ENCODE measurements around the gene GRIN1.

GRIN1 gene

GRCh38 chr9:137202966-137203365, 64.0 kb downstream of the GRIN1 start:
- H3K4me1 ChIP-seq (ENCODE audit: control insufficient read depth, insufficient read depth, low read length, poor library complexity, severe bottlenecking), result peaks cover 32% of the 10 kb centered on the region
- no peak overlapping the region for H3K27ac ChIP-seq (ENCODE audit: low read depth, low read length, severe bottlenecking)
- 88 to 97% methylated on average over 8 of the region's 8 CpGs for WGBS, 2 experiments (ENCODE audit: insufficient coverage in 2 of 2)
- H3K9me3 ChIP-seq (ENCODE audit: control insufficient read depth, low read length), result no peaks in the 10 kb centered on the region
- no peak overlapping the region for H3K4me3 ChIP-seq (ENCODE audit: extremely low read depth, insufficient read depth, low read length, poor library complexity, severe bottlenecking)
- H3K36me3 ChIP-seq (ENCODE audit: control insufficient read depth, insufficient read depth, low read length), result peaks cover 19% of the 10 kb centered on the region

GRCh38 chr9:137204731-137205125, 65.8 kb downstream of the GRIN1 start:
- Histone ChIP-seq H3K27ac (ENCODE audit: low read depth, low read length, severe bottlenecking) (no peak overlapping the region), H3K36me3 (ENCODE audit: control insufficient read depth, insufficient read depth, low read length) (peaks cover 27% of the 10 kb centered on the region), H3K4me3 (ENCODE audit: extremely low read depth, insufficient read depth, low read length, poor library complexity, severe bottlenecking) (peak overlapping the region; percentile 96), H3K4me1 (ENCODE audit: control insufficient read depth, insufficient read depth, low read length, poor library complexity, severe bottlenecking) (peaks cover 24% of the 10 kb centered on the region), H3K9me3 (ENCODE audit: control insufficient read depth, low read length) (no peaks in the 10 kb centered on the region)
- 31% methylated on average over 20 to 21 of the region's 21 CpGs for WGBS, 2 experiments (ENCODE audit: insufficient coverage in 2 of 2)

DNA sequence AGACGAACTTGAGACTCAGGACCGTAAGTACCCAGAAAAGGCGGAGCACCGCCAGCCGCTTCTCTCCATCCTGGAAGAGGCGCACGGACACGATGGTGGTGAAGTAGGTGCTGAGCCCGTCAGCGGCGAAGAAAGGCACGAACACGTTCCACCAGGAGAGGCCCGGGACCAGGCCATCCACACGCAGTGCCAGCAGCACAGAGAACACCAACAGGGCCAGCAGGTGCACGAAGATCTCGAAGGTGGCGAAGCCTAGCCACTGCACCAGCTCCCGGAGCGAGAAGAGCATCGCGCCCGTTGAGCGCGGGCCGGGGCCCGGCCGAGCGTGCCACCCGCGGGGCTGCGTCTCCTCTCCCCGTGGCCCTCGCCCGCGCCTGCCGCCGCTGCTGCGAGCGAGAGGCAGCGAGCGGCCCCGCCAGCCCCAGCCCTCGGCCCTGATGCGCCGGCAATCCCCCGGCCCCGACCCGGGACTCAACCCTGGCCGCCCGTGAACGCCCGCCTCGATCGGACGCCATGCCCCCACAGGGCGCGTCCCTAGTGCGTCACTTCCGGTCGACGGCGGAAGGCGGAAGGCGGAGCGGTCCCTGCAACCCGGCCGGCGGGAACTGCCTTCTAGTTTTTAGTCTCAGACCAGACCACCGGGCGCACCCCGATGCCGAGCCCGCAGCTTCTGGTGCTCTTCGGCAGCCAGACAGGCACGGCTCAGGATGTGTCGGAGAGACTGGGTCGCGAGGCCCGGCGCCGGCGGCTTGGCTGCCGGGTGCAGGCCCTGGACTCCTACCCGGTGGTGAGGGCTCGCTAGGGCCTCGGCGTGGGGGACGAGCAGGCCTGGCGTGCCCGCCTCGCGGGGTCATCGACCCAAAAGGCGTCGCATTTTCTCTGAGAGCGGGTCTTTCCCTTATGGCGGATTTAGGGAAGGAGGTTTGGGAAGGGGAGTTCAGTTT, 66.4 kb downstream of the GRIN1 start, which contains the start of the genes NDOR1 and TMEM203:
Gene NDOR1, plus strand, starts transcription at position 575 of the 944 bp plus-strand sequence. Its CDS starts 78 bp downstream, at position 653.
Gene TMEM203, minus strand, starts transcription at position 523 of the 944 bp plus-strand sequence. Its CDS starts 234 bp downstream, at position 289.
- Histone ChIP-seq H3K27ac (ENCODE audit: low read depth, low read length, severe bottlenecking) (peak within 1 kb of the TSS; percentile 45), H3K36me3 (ENCODE audit: control insufficient read depth, insufficient read depth, low read length) (peaks cover 31% of the 10 kb centered on the region), H3K4me3 (ENCODE audit: extremely low read depth, insufficient read depth, low read length, poor library complexity, severe bottlenecking) (peak within 1 kb of the TSS; percentile 96), H3K9me3 (ENCODE audit: control insufficient read depth, low read length) (no peaks in the 10 kb centered on the region), H3K4me1 (ENCODE audit: control insufficient read depth, insufficient read depth, low read length, poor library complexity, severe bottlenecking) (peaks cover 24% of the 10 kb centered on the region)
- WGBS, 2 experiments (ENCODE audit: insufficient coverage in 2 of 2), result 1% methylated on average over 86 to 98 of the region's 98 CpGs

GRCh38 chr9:137206602-137207001, 67.6 kb downstream of the GRIN1 start:
- Histone ChIP-seq H3K9me3 (ENCODE audit: control insufficient read depth, low read length) (no peaks in the 10 kb centered on the region), H3K27ac (ENCODE audit: low read depth, low read length, severe bottlenecking) (no peak overlapping the region), H3K4me3 (ENCODE audit: extremely low read depth, insufficient read depth, low read length, poor library complexity, severe bottlenecking) (peak overlapping the region; percentile 96), H3K4me1 (ENCODE audit: control insufficient read depth, insufficient read depth, low read length, poor library complexity, severe bottlenecking) (peaks cover 19% of the 10 kb centered on the region), H3K36me3 (ENCODE audit: control insufficient read depth, insufficient read depth, low read length) (peaks cover 34% of the 10 kb centered on the region)
- 91% methylated on average over 7 of the region's 7 CpGs for WGBS, 2 experiments (ENCODE audit: insufficient coverage in 2 of 2)

DNA sequence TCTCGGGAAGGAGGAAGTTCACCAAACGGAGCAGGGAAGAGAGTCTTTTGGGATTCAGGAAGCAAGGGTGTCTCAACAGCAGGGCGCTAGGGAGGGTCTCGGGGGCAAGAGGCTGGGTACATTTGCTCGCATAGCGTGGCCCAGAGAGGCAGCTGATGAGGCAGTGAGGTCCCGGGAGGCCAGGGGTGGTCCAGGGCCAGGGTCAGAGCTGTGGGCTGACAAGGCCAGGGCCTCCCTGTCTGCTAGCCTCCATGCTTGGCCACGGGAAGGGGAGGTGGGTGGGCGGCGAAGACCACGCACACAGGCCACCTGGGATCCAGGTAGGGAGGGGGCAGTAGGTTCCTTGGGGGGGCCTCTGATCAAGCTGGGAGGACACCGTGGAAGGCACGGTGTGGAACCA, 72.6 kb downstream of the GRIN1 start:
- H3K27ac ChIP-seq (ENCODE audit: low read depth, low read length, severe bottlenecking), result no peak overlapping the region
- no peaks in the 10 kb centered on the region for H3K9me3 ChIP-seq (ENCODE audit: control insufficient read depth, low read length)
- H3K36me3 ChIP-seq (ENCODE audit: control insufficient read depth, insufficient read depth, low read length), result peaks cover 58% of the 10 kb centered on the region
- H3K4me3 ChIP-seq (ENCODE audit: extremely low read depth, insufficient read depth, low read length, poor library complexity, severe bottlenecking), result no peak overlapping the region
- H3K4me1 ChIP-seq (ENCODE audit: control insufficient read depth, insufficient read depth, low read length, poor library complexity, severe bottlenecking), result peaks cover 5% of the 10 kb centered on the region
- 89 to 96% methylated on average over 10 to 13 of the region's 13 CpGs for WGBS, 2 experiments (ENCODE audit: insufficient coverage in 2 of 2)

DNA sequence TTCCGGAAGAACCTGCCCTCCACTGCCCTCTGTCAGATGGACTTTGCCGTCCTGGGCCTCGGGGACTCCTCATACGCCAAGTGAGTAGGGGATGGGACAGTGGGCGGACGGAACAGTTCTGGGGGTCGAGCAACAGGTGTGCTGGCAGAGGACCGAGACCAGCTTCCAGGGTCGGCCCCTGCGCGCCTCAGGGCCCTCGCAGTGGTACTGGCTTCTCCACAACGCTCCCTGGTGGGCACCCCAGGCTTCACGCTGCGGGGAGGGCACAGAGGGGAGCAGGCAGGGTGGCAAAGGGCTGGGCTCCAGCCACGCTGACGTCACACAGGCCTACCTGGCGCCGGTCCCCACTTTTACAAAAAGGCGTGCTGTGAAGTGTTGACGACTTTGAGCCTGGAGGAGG, 73.6 kb downstream of the GRIN1 start:
- 95 to 97% methylated on average over 20 to 21 of the region's 21 CpGs for WGBS, 2 experiments (ENCODE audit: insufficient coverage in 2 of 2)

DNA sequence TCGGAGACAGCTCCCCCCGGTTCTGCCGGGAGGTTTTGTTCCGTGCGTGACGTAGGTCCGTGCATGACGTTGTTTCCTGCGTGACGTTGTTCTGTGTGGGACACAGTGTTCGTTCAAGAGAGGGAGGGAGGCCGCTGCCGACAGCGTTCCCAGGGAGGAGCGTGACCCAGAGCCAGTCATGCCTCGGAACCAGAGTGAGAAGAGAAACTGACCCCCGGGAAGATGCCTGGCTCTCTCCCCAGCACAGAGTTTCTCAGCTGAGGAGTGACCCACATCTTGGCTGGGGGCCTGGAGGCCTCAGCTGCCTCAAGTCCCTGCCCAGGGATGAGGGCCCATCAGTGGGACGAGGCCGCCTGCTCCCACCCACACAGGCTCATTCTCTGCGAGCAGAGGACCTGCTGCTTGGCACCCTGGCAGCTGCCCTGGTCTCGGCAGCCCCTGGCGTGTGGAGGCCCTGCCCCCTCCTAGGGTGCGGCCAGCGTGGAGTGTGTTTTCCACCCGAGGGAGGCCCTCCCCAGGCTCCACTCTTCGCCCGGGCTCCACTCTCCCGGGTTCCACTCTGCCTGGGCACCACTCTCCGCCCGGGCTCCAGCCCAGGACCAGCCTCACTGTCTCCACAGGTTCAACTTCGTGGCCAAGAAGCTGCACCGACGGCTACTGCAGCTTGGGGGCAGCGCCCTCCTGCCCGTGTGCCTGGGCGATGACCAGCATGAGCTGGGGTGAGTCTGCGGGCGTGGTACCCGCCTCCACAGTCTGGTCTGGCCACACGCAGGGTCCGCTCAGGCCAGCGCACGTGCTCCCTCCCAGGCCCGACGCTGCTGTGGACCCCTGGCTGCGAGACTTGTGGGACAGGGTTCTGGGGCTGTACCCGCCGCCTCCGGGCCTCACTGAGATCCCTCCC, 74.5 kb downstream of the GRIN1 start:
- Histone ChIP-seq H3K27ac (ENCODE audit: low read depth, low read length, severe bottlenecking) (no peak overlapping the region), H3K4me3 (ENCODE audit: extremely low read depth, insufficient read depth, low read length, poor library complexity, severe bottlenecking) (no peak overlapping the region), H3K9me3 (ENCODE audit: control insufficient read depth, low read length) (no peaks in the 10 kb centered on the region), H3K4me1 (ENCODE audit: control insufficient read depth, insufficient read depth, low read length, poor library complexity, severe bottlenecking) (peaks cover 10% of the 10 kb centered on the region), H3K36me3 (ENCODE audit: control insufficient read depth, insufficient read depth, low read length) (peaks cover 48% of the 10 kb centered on the region)
- WGBS, 2 experiments (ENCODE audit: insufficient coverage in 2 of 2), result 92 to 96% methylated on average over 47 to 49 of the region's 49 CpGs

More for the DNA sequence above, 73.6 kb downstream of the GRIN1 start:
- H3K4me3 ChIP-seq (ENCODE audit: extremely low read depth, insufficient read depth, low read length, poor library complexity, severe bottlenecking), result no peak overlapping the region
- peaks cover 52% of the 10 kb centered on the region for H3K36me3 ChIP-seq (ENCODE audit: control insufficient read depth, insufficient read depth, low read length)
- H3K27ac ChIP-seq (ENCODE audit: low read depth, low read length, severe bottlenecking), result no peak overlapping the region
- peaks cover under 1% of the 10 kb centered on the region for H3K4me1 ChIP-seq (ENCODE audit: control insufficient read depth, insufficient read depth, low read length, poor library complexity, severe bottlenecking)
- H3K9me3 ChIP-seq (ENCODE audit: control insufficient read depth, low read length), result no peaks in the 10 kb centered on the region

DNA sequence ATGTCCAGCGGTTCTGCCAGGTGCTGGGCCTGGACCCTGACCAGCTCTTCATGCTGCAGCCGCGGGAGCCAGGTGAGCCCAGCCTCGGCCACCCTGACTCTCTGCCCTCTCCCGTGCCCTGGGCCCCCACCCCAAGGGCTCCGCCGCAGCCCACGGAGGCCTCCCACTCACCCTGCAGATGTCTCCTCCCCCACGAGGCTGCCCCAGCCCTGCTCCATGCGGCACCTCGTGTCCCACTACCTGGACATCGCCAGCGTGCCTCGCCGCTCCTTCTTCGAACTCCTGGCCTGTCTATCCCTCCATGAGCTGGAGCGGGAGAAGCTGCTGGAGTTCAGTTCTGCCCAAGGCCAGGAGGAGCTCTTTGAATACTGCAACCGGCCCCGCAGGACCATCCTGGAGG, 75.7 kb downstream of the GRIN1 start:
- Histone ChIP-seq H3K9me3 (ENCODE audit: control insufficient read depth, low read length) (no peaks in the 10 kb centered on the region), H3K36me3 (ENCODE audit: control insufficient read depth, insufficient read depth, low read length) (peaks cover 40% of the 10 kb centered on the region), H3K4me1 (ENCODE audit: control insufficient read depth, insufficient read depth, low read length, poor library complexity, severe bottlenecking) (peaks cover 18% of the 10 kb centered on the region), H3K27ac (ENCODE audit: low read depth, low read length, severe bottlenecking) (no peak overlapping the region), H3K4me3 (ENCODE audit: extremely low read depth, insufficient read depth, low read length, poor library complexity, severe bottlenecking) (no peak overlapping the region)
- WGBS, 2 experiments (ENCODE audit: insufficient coverage in 2 of 2), result 95 to 96% methylated on average over 16 to 17 of the region's 19 CpGs

- WGBS, 2 experiments (ENCODE audit: insufficient coverage in 2 of 2), result 93 to 97% methylated on average over 13 to 21 of the region's 22 CpGs
- Histone ChIP-seq H3K27ac (ENCODE audit: low read depth, low read length, severe bottlenecking) (no peak overlapping the region), H3K9me3 (ENCODE audit: control insufficient read depth, low read length) (no peaks in the 10 kb centered on the region)
Observed at GRCh38 chr9:137215196-137215986, 76.4 kb downstream of the GRIN1 start.

More at GRCh38 chr9:137215196-137215986, 76.4 kb downstream of the GRIN1 start:
- Histone ChIP-seq H3K4me1 (ENCODE audit: control insufficient read depth, insufficient read depth, low read length, poor library complexity, severe bottlenecking) (peaks cover 18% of the 10 kb centered on the region), H3K4me3 (ENCODE audit: extremely low read depth, insufficient read depth, low read length, poor library complexity, severe bottlenecking) (no peak overlapping the region), H3K36me3 (ENCODE audit: control insufficient read depth, insufficient read depth, low read length) (peaks cover 36% of the 10 kb centered on the region)

Measured in mesodermal cell (in vitro differentiated cells).